ENCODE data around the gene MINAR1.

Gene MINAR1, protein sequence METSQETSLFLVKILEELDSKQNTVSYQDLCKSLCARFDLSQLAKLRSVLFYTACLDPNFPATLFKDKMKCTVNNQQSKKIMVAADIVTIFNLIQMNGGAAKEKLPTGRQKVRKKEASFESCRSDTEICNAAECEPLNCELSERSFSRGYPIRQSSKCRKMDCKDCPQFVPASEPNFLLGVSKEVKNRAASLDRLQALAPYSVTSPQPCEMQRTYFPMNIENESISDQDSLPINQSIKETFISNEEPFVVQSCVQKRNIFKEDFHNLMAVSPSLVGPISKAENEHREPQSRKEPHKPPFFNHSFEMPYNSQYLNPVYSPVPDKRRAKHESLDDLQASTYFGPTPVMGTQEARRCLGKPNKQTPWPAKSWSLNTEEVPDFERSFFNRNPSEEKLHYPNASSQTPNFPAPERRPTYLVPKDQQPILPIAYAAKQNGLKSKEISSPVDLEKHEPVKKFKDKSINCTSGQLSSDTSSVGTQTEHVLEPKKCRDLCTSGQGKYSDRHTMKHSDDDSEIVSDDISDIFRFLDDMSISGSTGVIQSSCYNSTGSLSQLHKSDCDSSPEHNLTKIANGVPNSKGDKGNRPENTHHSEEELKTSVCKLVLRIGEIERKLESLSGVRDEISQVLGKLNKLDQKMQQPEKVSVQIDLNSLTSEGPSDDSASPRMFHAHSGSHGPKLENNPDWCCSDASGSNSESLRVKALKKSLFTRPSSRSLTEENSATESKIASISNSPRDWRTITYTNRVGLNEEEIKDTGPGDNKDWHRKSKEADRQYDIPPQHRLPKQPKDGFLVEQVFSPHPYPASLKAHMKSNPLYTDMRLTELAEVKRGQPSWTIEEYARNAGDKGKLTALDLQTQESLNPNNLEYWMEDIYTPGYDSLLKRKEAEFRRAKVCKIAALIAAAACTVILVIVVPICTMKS
- total RNA-seq: 1.1 to 3.3 (median 2.2) reads per million in 9 experiments

DNA sequence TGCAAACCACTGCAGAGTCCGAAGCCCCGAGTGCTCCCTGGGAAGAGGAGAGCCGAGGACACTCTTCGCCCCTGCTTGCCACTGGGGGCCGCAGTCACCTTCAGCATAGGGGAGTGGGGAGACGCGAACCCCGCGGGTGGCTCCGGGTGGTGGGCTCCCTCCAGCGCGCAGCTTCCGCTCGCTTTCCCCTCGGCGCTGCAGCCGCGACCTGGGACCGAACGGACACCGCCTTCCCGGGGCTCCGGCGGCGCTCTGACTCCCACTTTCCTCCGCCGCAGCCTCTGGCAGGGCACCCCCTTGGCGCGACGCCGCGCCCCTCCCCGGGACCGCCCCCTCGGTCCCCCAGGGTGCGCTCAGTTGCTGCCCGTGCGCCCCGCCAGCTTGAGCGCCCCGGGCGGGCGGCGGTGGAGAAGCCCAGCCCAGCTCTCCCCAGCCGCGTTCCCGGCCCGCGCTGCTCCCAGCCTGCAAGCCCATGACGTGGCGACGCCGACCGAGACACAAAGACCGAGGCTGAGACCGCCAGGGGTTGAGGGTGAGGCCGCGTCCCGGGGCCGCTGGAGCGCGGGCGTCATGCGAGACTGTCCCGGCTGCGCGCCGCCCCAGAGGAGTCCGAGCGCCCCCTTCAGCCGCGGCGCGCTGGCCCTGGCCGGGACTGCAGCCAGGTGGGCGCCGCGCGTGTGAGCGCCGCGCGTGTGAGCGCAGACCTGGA, at the start of gene MINAR1:
Gene MINAR1, plus strand, starts transcription at position 701 of the 709 bp plus-strand sequence. CDS start 23,812 bp downstream, outside the sequence.
- Mint-ChIP-seq H3K4me1 (ENCODE audit: low read depth in 2 of 2) (peaks cover 2 to 6% of the 10 kb centered on the region in 2 donors), H3K9me3 (no peaks in the 10 kb centered on the region), H3K27ac (no peak within 1 kb of the TSS), H3K27me3 (peaks cover 57 to 87% of the 10 kb centered on the region in 2 donors), H3K4me3 (no peak within 1 kb of the TSS), H3K36me3 (ENCODE audit: insufficient read depth) (no peaks in the 10 kb centered on the region)
- DNase-seq: no peak
- ATAC-seq (replicated peaks): no peak

DNA sequence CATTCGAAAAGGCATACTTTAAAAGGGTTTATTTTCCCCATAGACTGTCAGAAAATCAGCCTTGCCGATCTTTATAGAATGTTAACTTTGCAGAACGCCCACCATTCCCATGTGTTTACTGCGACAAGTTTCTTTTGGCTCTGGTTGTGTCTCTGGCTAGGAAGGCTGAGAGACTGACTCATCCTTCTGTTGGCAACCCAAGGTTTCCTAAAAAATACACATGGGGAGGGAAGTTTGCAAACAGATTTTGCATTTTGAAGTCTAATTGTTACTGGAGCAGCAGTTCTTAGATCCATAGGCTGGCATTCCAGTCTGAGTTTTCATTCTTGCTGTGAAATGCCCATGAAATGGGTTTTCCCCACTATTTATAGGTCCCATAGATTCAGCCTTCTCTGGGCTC, 37.9 kb upstream of the MINAR1 start:
- no peak overlapping the region for H3K27ac Mint-ChIP-seq
- DNase-seq: no peak
- no peak overlapping the region for H3K4me3 Mint-ChIP-seq
- H3K36me3 Mint-ChIP-seq (ENCODE audit: insufficient read depth): no peaks in the 10 kb centered on the region
- no peaks in the 10 kb centered on the region for H3K27me3 Mint-ChIP-seq
- H3K9me3 Mint-ChIP-seq: no peaks in the 10 kb centered on the region
- no peak for ATAC-seq (replicated peaks)
- H3K4me1 Mint-ChIP-seq (ENCODE audit: low read depth in 2 of 2): no peaks in the 10 kb centered on the region

GRCh38 chr15:79396850-79397249, 35.3 kb upstream of the MINAR1 start:
- H3K27me3 Mint-ChIP-seq: no peaks in the 10 kb centered on the region
- no peak overlapping the region for H3K4me3 Mint-ChIP-seq
- H3K4me1 Mint-ChIP-seq (ENCODE audit: low read depth in 2 of 2): no peaks in the 10 kb centered on the region
- DNase-seq: no peak
- no peak for ATAC-seq (replicated peaks)
- H3K9me3 Mint-ChIP-seq: no peaks in the 10 kb centered on the region
- H3K27ac Mint-ChIP-seq: no peak overlapping the region
- no peaks in the 10 kb centered on the region for H3K36me3 Mint-ChIP-seq (ENCODE audit: insufficient read depth)

DNA sequence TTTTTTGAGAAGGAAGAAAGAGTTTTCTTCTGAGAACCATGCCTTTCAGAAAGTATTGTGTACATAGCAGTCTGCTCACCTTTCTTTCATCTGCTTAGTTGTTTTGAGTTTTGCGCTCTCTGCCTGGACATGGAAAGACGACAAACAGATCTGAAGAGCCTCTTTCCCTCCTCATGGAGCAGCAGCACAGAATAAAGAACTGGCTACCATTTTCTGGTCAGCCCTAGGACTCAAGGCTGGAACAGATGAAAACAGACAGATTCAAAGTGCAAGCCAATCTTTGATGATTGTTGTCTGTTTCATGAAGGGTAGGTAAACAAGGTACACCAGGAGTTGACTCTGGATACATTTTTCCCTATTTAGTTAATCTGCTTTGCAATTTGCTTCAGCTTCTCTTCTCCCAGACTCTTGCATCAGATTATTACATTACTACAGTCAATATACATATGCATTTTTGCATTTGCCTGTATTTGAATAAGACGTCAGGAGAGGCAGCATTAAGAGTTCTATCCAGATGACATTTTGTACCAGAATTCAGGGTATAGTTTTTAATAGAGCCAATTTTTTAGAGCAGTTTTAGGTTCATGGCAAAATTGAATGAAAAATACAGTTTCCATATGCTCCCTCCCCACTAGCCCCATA, 34.7 kb upstream of the MINAR1 start:
- H3K4me1 Mint-ChIP-seq (ENCODE audit: low read depth in 2 of 2): no peaks in the 10 kb centered on the region
- DNase-seq (no peak), ATAC-seq (replicated peaks) (no peak)
- H3K9me3 Mint-ChIP-seq: no peaks in the 10 kb centered on the region
- H3K4me3 Mint-ChIP-seq: no peak overlapping the region
- no peaks in the 10 kb centered on the region for H3K27me3 Mint-ChIP-seq
- H3K27ac Mint-ChIP-seq: no peak overlapping the region
- H3K36me3 Mint-ChIP-seq (ENCODE audit: insufficient read depth): no peaks in the 10 kb centered on the region

DNA sequence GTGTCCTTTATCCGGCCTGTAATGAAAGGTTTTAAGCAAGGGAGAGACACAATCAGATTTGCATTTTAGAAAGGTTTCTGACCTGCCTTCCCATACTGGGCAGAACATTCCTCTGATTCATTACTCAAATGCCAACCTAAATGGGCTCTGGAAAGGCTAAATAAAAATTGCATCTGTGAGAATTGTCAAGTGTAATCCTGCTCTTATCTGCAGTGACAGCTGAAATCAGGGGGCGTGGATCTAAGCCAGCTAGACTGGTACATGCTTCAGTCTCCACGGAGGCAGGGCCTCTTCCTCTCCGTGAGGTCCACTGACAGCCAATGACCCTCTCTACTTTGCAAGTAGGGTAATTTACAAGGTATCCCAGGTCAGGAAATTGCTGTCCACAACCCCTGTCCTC, 32.5 kb upstream of the MINAR1 start:
- Mint-ChIP-seq H3K27me3 (no peaks in the 10 kb centered on the region), H3K9me3 (no peaks in the 10 kb centered on the region), H3K27ac (no peak overlapping the region), H3K4me1 (ENCODE audit: low read depth in 2 of 2) (no peaks in the 10 kb centered on the region), H3K4me3 (no peak overlapping the region), H3K36me3 (ENCODE audit: insufficient read depth) (no peaks in the 10 kb centered on the region)
- DNase-seq (no peak), ATAC-seq (replicated peaks) (no peak)

GRCh38 chr15:79400650-79401049, 31.5 kb upstream of the MINAR1 start:
- DNase-seq (no peak), ATAC-seq (replicated peaks) (no peak)
- Mint-ChIP-seq H3K36me3 (ENCODE audit: insufficient read depth) (no peaks in the 10 kb centered on the region), H3K27ac (no peak overlapping the region), H3K27me3 (no peaks in the 10 kb centered on the region), H3K9me3 (no peaks in the 10 kb centered on the region), H3K4me3 (no peak overlapping the region), H3K4me1 (ENCODE audit: low read depth in 2 of 2) (no peaks in the 10 kb centered on the region)

DNA sequence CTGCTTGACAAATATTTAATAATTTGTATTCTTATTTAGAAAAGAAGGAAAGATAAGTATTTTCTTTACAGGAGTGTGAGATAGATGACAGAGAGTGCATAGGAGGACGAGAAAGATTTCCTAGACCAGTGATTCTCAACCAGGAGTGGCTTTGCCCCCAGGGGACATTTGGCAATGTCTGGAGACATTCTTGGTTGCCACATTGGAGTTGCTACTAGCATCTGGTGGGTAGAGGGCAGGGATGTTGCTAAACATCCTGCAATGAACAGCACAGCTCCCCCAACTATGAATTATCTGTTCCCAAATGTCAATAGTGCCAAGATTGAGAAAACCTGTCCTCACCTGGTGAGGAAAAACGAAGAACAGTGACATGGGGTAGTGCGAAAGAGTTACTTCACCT, 30.8 kb upstream of the MINAR1 start:
- Mint-ChIP-seq H3K27me3 (no peaks in the 10 kb centered on the region), H3K27ac (no peak overlapping the region), H3K36me3 (ENCODE audit: insufficient read depth) (no peaks in the 10 kb centered on the region)

DNA sequence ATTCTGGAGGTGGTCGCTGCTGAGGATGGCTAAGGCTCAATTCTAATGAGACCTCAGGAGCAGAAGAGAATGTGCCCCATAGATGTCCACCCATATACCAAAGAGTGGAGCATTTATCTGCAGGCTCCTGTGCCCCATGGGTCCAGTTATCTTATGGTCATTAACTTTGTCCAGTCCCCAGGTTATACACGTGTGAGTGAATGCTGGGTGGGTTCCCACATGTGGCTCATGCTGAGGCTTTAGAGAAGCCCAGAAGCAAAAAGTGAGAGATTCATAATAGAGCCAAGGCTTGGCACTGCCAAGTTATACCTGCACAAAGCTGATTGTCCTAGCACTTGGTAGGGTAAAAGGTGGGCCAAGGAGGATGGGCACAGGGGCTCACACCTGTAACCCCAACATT, 30.0 kb upstream of the MINAR1 start:
- Mint-ChIP-seq H3K27ac (no peak overlapping the region), H3K27me3 (no peaks in the 10 kb centered on the region), H3K4me1 (ENCODE audit: low read depth in 2 of 2) (no peaks in the 10 kb centered on the region), H3K9me3 (no peaks in the 10 kb centered on the region), H3K36me3 (ENCODE audit: insufficient read depth) (no peaks in the 10 kb centered on the region), H3K4me3 (no peak overlapping the region)
- ATAC-seq (replicated peaks) (no peak), DNase-seq (no peak)

More for the DNA sequence above, 30.8 kb upstream of the MINAR1 start:
- ATAC-seq (replicated peaks) (no peak), DNase-seq (no peak)
- H3K9me3 Mint-ChIP-seq: no peaks in the 10 kb centered on the region
- H3K4me3 Mint-ChIP-seq: no peak overlapping the region
- no peaks in the 10 kb centered on the region for H3K4me1 Mint-ChIP-seq (ENCODE audit: low read depth in 2 of 2)

GRCh38 chr15:79403501-79403900, 28.6 kb upstream of the MINAR1 start:
- ATAC-seq (replicated peaks): no peak
- Mint-ChIP-seq H3K27me3 (no peaks in the 10 kb centered on the region), H3K4me3 (no peak overlapping the region), H3K36me3 (ENCODE audit: insufficient read depth) (no peaks in the 10 kb centered on the region), H3K9me3 (no peaks in the 10 kb centered on the region), H3K4me1 (ENCODE audit: low read depth in 2 of 2) (no peaks in the 10 kb centered on the region), H3K27ac (no peak overlapping the region)
- DNase-seq: no peak

DNA sequence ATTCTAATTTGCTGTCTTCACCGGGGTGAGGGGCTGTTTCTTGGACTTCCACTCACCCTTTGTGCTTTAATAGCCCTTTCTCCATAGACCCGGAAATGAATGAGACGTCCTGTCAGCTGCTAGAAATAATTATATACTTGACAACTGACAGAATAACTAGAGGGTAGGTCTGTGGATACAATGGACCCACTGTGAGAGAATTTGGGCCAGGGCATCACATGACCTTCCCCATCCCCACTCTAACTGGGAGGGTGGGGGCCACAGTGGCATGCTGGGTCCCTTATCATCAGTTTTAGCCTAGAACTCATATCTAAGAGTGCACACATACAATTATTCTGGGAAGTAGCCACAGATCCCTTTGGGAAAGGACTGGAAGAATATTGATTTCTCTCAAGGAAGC, 25.9 kb upstream of the MINAR1 start:
- Mint-ChIP-seq H3K27me3 (no peaks in the 10 kb centered on the region), H3K27ac (no peak overlapping the region)
- no peak for ATAC-seq (replicated peaks)

DNA sequence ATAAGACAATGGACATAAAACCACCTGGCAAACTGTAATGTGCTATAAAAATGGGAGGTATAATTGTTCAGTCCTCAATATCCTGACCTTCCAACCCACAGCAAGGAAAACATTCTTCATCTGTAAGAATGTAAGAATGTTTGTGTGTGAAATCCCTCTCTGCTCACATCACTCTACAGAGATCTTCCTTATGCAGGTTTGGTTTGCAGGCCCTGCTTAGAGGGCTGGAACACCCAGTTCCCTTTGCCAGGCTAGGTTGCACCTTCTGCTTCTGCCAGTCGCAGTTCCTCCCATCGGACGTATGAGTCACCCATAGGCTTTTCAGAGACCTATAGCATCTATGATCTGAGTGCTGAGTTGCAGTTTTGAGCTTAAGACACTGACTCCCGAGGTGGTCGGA, 24.1 kb upstream of the MINAR1 start:
- no peaks in the 10 kb centered on the region for H3K27me3 Mint-ChIP-seq
- no peaks in the 10 kb centered on the region for H3K9me3 Mint-ChIP-seq
- no peaks in the 10 kb centered on the region for H3K36me3 Mint-ChIP-seq (ENCODE audit: insufficient read depth)
- H3K4me3 Mint-ChIP-seq: no peak overlapping the region
- no peak overlapping the region for H3K27ac Mint-ChIP-seq
- no peak for ATAC-seq (replicated peaks)
- no peak for DNase-seq
- peaks cover 0 to 3% of the 10 kb centered on the region in 2 donors for H3K4me1 Mint-ChIP-seq (ENCODE audit: low read depth in 2 of 2)

More for the DNA sequence above, 25.9 kb upstream of the MINAR1 start:
- Mint-ChIP-seq H3K36me3 (ENCODE audit: insufficient read depth) (no peaks in the 10 kb centered on the region), H3K4me1 (ENCODE audit: low read depth in 2 of 2) (no peaks in the 10 kb centered on the region), H3K4me3 (no peak overlapping the region), H3K9me3 (no peaks in the 10 kb centered on the region)
- DNase-seq: no peak

DNA sequence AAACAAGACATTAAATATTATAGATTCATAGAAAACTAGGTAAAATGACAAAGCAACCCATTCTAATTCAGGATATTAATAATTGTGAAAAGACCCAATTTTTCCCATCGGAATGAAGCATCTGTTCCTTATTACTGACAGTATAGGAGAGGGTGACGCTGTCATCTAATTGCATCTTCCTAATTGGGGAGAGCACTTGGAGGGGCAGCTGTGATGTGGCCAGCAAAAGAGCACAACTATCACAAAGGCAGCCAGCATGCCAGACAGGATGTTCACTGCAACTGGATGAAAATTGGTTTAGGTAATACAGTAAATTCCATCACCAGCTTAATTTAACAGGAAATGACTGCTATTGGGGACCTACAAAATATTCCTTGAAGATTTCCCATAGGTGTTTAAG, 21.9 kb upstream of the MINAR1 start:
- no peak overlapping the region for H3K27ac Mint-ChIP-seq
- ATAC-seq (replicated peaks) (no peak), DNase-seq (no peak)
- peaks cover 0 to 3% of the 10 kb centered on the region in 2 donors for H3K4me1 Mint-ChIP-seq (ENCODE audit: low read depth in 2 of 2)
- H3K4me3 Mint-ChIP-seq: no peak overlapping the region
- H3K36me3 Mint-ChIP-seq (ENCODE audit: insufficient read depth): no peaks in the 10 kb centered on the region
- H3K27me3 Mint-ChIP-seq: no peaks in the 10 kb centered on the region
- no peaks in the 10 kb centered on the region for H3K9me3 Mint-ChIP-seq

- no peaks in the 10 kb centered on the region for H3K27me3 Mint-ChIP-seq
- H3K36me3 Mint-ChIP-seq (ENCODE audit: insufficient read depth): no peaks in the 10 kb centered on the region
- H3K9me3 Mint-ChIP-seq: no peaks in the 10 kb centered on the region
- H3K4me3 Mint-ChIP-seq: no peak overlapping the region
- H3K27ac Mint-ChIP-seq: no peak overlapping the region
- H3K4me1 Mint-ChIP-seq (ENCODE audit: low read depth in 2 of 2): peaks cover 0 to 3% of the 10 kb centered on the region in 2 donors
- ATAC-seq (replicated peaks): no peak
- DNase-seq: no peak
These were observed 20.1 kb upstream of the MINAR1 start for GRCh38 chr15:79412010-79412409.

Measured in effector memory CD8-positive, alpha-beta T cell (primary cell).